ENCODE measurements around the gene EXT2.

EXT2 gene

DNA sequence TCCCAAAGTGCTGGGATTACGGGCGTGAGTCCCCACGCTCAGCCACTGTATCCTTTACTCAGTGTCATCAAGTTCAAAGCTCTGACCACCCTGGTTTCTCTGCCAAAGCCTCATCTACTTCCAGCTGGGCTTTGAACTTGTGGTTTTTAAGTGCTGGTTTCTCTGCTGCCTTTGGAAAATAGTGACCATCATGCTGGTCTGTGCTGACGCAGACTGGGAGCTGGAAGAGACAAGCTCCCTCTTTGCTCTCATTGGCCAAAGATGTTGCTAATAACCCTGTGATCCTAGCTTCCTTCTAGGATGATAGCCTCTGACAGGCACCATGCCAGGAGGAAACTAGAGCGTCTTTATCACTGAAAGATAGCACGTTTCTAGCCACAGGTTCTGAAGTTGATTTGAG, 152.0 kb downstream of the EXT2 start:
- DNase-seq: no peak

DNA sequence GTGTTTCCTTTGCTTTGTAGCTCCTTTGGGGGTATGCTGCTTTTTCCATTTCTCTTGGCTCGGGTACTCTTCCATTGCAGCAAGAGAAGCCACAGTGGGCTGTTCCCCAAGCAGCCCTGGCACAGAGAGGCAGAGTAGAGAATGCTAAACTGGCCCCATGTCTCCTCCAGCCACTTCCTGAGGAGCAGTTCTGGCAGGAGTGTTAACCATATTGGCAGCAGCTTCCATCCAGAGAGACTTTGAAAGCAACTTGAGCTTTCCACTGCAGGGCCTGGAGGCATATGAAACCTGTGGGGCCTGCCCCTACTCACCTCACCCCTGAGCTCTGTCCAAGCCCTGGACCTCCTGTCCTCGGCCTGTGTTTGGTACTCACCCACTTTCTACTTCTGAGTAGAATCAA, 152.6 kb downstream of the EXT2 start:
- DNase-seq: no peak

- DNase-seq: no peak
Observed at GRCh38 chr11:44250421-44250820, 154.9 kb downstream of the EXT2 start.

GRCh38 chr11:44252999-44253602, 157.6 kb downstream of the EXT2 start:
- no peak for DNase-seq

- no peak for DNase-seq
Observed at GRCh38 chr11:44255406-44256071, 160.1 kb downstream of the EXT2 start.

GRCh38 chr11:44256673-44257291, 161.3 kb downstream of the EXT2 start:
- DNase-seq: no peak

DNA sequence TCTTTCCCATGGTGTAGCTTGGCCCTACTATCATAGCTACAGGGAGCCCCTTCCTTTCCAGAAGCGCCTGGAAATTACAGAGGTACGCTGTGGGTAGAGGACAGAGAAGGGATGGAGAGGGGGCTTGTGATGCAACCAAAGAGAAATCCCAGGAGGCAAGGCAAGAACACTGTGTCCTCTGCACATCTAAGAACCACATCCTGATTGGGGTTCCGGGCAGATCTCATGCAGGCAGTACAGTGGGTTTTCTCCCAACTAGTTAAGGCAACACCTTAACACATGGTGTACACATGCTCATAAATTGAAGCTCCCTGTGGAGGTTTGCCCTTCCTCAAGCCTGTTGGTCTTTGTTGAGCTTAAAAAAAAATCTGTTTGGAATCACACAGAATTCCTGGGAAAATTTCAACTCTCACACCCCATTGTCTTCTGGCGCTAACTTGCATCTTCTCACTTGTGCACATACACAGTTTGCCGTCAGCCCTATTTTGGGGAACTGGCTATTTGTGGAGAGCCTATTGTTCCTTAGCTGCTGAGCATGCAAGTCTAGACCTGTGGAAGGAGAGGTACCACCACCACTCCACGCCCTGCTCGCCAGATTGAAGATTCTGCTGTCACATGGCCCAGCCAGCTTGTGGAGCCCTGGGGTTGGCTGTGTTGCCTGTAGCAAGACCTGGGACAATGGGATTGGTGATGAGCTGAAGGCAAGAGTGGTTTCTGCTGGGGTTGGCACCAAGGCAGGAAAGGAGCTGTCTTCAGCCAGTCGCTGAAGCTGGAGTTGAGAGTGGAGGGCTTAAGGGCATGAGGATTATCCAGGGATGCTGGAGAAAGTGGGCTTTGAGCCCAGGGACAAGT, 162.1 kb downstream of the EXT2 start:
- DNase-seq: no peak

- no peak for DNase-seq
Observed at GRCh38 chr11:44258190-44258489, 162.7 kb downstream of the EXT2 start.

DNA sequence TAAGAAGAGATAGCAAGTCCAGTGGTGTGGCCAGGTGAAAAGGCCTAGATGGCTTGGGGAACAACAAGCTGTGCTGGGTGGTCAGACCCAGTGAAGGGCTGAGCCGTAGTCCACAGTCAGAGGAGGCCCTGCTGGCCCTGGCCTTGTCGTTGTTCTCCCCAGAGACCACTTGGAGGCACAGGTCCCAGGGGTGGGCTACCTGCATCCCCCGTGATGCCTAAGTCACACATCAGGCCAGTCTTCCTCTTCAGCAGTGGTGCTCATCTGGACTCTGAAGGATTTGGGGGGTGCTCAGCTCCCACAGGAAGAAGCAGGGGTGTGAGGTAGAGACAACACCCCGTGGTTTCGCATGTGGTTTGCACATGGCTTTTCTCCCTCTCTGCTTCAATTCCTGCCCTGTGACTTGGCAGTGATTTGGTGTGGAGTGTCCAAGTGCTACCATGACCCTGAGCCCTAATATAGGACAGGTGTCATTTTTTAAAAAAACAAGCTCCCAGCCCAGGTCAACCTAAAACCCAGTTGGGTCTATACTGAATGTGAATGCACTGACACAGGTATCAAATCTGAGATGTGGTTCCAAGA, 163.5 kb downstream of the EXT2 start:
- no peak for DNase-seq

DNA sequence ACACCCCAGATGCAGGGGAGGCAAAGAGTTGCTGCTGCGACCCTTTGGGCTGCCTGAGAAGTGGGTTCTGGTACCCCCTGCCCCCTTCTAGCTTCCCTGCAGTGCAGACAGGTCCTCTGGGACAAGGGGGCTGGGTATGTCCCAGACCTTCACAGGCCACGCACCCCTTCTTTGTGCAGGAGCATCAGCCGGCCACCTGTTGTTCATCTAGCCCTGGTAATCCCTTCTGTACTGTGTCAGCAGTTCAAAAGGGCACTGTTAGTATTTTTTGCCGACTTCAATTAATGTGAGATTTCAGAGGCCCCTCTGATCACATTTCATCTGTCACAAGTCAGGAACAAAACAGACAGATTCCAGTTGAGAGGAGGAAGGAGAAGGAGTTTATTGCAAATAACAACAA, 164.6 kb downstream of the EXT2 start:
- DNase-seq: no peak

GRCh38 chr11:44261800-44262591, 166.5 kb downstream of the EXT2 start:
- no peak for DNase-seq

DNA sequence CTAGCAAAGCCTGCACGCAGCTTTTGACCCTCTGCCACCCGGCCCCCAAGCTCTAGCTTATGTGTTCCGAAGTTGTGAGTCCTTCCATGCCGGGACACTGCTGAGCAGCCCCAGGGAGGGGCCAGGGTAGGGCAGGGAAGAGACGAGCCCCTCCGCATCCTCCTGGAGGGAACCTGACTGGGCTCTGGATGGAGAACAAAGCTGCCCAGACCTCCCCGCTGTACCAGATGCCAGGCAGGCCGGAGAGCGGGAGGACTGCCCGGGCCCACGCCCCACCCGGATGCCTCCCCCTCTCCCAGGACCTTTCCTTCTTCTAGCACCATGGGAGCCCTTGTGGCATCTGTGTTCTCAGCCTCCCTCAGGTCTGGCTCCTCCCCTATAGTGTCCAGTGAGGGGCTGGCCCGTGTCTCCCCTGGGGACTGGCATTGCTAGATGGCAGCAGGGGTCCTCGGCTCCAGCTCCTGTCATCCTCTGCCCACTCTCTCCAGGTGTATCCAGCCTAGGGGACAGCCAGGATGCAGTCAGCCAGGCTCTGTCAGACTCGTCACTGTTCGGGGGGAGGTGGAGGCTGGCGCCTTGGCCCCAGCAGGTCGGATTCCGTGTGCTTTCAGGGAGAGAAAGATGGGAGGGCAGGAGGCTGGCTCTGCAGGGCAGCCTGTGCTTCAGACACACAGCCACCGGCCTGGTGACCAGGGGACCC, 168.4 kb downstream of the EXT2 start:
- DNase-seq: no peak

DNA sequence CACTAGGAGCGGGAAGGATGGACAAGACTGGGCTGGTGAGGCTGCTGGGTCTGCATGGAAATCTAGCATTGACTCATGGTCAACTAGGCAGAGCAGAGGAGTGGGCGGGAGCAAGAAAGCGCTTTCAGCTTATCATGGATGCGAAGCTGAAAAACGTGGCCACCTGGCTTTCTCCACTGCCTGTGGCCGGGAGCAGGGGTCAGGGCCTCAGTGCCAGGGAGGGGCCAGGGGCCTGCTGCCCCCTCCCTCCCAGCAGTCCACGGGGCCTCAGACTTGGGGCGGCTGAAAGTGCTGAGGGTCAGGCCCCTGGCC, 168.9 kb downstream of the EXT2 start:
- DNase-seq: no peak

DNA sequence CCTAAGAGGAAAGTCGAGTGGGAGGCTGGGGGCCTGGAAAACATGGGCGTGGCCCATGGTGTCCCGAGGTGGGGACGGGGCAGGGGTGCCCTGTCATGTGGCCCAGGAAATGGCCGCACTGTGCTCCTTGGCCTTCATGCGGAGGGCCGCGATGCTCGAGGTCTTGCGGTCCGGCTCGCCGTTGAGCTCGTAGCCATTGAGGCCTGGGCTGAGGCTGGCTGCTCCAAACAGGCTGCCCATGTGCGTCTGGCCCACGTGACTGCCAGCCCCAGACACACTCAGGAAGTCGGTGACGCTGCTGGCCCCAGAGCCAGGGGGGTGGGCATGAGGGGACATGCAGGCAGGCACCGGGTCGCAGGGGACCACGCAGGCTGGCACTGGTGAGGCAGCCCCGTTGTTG, 169.3 kb downstream of the EXT2 start:
- DNase-seq: no peak

DNA sequence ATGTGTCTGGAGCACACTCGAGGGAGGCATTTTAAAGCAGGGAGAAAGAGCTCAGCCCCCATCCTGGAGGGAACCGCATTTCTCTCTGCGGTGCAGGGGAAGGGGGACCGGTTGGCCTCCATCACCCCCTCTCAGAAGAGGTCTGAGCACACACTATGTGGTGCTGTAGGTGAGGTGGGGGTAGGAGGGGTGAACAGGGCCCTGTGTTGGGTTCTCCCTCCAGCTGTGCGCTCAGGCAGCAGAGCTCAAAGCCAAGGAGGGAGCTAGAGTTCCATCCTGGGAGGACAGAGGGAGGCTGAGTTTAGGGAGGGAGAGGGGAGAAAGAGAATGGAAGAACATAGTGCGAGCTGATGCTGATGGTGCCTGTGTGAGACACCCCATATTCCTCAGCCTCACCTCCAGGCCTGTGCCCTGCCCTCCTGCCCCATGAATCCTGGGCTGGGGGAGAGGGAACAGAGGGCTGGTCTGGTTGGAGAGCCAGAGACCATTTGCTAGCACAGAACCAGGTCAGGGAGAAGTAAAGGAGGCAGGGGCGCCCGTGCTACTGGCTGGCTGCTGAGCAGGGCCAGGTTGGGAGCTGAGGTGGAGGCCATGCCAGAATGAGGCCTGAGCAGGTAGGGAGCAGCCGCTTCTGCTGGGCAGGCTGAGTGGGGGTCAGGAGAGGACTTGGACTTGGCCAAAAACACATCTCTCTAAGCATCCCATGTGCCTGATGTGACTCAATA, 170.7 kb downstream of the EXT2 start:
- no peak for DNase-seq

DNA sequence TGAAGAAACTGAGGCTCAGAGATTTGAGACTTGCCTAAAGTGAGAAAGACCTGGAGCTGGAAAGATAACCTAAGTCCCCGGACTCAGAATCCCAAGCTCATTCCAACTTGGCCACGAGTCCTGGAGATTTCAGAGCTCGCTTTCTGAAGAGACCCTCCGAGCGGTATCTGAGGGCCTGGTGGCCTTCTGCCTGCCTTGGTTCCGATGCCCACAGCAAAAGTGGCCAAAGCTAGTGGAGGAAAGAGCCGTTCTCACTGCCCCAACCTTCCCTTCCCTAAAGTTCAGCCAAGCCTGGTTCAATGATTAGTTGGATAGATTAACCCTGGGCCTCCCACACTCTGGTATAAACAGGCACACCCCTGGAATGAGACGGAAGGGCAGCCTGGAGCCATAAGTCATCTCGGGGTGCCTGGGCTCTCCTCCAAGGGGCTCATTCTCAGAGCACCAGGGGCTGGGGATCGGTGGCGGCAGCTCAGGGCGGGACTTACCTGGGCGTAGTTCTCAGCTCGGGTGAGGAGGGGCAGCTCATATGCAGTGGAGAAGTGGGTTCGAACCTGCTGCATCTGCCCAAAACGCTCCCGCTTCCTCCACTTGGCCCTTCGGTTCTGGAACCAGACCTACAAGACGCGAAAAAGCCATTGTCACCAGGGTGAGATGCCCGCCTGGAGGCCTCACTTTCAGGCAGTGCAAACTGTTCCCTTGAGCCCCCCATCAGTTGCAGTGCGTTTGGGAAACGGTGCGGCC, 171.7 kb downstream of the EXT2 start:
- no peak for DNase-seq

- DNase-seq: no peak
Observed at GRCh38 chr11:44267750-44268613, 172.5 kb downstream of the EXT2 start.

DNA sequence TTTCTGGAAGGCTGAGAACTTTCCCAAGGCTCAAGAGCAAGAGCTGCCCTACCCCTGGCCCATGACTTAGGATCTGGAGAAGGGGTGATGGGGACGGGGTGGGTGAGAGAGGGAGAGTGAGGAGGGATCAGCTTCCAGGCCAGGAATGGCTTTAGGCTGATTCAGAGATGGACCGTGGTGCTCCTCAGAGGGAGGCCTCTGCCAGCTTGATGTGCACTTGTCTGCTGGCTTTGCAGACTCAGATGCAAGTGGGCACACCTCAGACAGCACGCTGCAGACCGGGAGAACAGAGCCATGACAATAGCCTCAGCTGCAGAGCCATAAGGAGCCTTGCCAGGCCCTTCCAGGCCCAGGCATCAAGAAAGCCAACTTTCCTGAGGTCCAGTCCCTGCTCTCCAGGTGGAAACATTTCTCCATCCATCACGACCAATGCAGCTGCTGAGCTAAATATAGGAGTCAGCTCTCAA, 173.2 kb downstream of the EXT2 start:
- DNase-seq: no peak
